GM19455 (cell line): ENCODE measurements around the gene DDI2.
"Not testable (repeated sequence)": the region's sequence is repeated elsewhere in the genome, so short reads cannot be mapped to it uniquely, and the experiment has no call there.

Experiments used
- ATAC-seq: cut with Tn5 transposase; IDR thresholded peaks from one replicate; pipeline ENCODE4 v1.9.1; 2021; ENCODE audit not compliant: unreplicated experiment

DDI2 gene

DNA sequence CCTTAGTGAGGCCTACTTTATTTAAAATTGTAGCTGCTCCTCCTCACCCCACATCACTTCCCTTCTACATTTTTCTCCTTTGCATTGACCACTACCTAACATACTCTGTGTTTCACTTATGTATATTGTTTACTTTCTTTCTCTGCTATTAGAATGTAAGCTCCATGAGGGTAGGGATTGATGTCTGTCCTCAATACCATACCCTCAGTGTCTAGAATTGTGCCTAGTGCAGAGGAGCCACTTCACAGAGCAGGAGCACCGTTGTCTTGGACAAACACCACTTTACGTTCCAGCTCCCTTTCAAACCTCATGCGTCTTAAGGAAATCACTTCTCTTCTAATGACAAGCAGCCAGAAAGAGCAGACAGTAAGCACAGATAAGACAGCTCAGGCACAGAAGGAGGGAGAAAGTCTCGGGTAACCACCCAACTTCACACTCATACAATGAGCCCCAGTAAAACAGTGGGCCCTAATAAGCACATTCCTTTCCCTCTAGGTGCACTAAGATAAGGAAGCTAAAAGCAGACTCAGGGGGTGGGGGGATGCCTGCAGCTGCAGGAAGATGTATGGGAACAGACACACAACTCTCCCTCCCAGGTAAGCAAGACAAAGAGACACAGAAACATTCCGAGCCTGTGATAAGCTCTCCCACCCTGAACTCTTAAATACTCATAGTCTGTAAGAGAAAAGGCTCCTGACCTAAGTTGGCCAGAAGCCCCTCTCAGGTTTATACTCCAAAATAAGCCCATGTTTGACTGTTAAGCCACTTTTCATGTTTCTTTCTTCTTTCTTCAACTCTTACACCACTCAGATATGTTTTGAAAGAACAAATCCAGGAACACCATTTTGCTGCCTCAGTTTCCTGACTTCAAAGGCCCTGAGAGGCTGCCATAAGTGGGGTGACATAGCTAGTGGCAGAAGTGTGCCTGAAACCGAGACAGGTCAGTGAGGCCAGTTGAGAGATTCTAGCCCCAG is 59.7 kb downstream of the DDI2 start:
- no peak for ATAC-seq

DNA sequence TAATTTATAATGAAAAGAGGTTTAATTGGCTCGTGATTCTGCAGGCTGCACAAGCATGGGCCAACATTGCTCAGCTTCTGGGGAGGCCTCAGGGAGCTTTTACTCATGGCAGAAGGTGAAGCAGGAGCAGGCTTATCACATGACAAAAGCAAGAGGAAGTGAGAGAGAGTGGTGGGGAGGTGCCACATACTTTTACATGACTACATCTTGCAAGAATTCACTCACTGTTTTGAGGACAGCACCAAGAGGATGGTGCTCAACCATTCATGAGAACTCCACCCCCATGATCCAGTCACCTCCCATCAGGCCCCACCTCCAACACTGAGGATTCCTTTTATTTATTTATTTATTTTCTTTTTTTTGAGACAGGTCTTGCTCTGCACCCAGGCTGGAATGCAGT is 61.3 kb downstream of the DDI2 start:
- ATAC-seq: no peak

DNA sequence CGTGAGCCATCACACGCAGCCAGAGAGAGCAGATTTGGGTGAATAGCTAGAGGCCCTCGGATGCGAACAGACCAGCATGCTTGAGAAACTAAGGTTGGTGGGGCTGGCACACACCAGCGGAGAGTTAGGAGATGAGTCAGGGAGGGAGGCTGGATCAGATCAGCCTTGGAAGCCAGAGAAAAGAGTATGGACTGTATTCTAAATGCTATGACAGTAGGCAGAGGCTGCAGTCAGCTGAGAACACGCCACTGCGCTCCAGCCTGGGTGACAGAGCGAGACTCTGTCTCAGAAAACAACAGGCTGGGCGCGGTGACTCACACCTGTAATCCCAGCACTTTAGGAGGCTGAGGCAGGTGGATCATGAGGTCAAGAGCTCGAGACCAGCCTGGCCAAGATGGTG is 62.9 kb downstream of the DDI2 start:
- no peak for ATAC-seq

DNA sequence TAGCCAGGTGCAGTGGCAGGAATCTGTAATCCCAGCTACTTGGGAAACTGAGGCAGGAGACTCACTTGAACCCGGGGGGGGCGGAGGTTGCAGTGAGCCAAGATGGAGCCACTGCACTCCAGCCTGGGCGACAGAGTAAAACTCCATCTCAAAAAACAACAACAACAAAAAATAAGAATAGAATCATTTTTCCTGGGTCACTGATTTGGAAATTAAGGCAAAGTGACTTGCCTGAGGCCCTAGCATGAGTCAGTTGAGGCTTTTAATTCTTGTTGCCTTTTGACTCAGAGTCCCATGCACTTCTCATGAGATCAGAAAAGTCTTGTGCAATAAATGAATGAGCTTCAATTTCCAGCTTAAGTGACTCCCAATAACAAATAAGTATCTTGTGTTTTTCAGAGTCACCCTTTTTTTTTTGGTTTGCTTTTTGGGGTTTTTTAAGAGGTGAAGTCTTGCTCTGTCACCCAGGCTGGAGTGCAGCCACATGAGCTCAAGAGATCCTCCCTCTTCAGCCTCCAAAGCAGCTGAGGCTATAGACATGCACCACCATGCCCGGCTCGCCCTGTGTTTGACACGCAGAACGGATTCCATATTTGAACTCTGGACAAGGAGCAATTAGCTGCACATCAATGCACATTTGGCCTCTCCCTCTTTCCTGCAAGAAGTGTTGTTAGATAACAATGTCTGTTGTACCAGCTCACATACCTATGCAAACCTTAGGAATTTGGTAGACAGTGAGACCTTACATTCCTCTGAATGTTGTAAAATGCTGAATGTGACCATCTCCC is 63.5 kb downstream of the DDI2 start:
- no peak for ATAC-seq

DNA sequence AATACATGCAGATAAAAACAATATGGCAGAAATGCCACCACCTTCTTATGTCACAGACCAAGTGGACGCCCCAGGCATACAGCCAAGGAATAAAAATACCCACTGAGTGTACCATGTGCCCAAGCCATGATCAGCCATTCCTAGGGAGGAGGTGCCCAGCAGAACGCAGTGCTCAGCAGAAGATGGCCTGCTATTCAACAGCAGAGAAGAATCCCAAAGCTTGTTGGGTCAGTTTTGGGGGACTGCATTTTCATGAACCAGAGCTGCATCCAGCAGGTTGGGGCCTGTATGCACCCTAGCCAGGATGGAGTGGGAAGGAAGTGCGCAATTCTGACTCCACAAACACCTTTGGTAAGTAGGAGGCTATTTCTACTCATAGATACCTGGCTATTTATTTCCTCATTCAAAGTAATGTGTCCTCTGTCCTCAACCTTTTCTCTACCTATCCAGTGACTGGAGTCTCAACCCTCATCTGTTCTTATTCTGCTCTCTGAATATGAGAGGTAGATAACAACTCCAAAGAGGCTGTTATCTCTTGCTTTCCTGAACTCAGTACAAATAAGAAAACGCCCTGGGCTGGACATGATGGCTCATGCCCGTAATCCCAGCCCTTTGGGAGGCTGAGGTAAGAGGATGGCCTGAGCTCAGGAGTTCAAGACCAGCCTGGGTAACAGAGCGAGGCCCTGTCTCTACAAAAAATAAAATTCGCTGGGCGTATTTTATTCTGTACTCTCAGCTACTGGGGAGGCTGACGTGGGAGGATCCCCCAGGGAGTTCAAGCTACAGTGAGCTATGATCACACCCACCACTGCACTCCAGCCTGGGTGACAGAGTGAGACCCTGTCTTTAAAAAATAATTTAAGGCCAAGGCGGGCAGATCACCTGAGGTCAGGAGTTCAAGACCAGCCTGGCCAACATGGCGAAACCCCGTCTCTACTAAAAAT is 64.4 kb downstream of the DDI2 start:
- ATAC-seq: no peak

- no peak for ATAC-seq
These were observed 65.7 kb downstream of the DDI2 start for GRCh38 chr1:15682936-15683341.

- ATAC-seq: no peak
These were observed 66.2 kb downstream of the DDI2 start for GRCh38 chr1:15683345-15684039.

- no peak for ATAC-seq
These were observed 66.8 kb downstream of the DDI2 start, which contains the start of gene PLEKHM2 for GRCh38 chr1:15684042-15684461. Gene PLEKHM2 (plus strand): TSS chr1:15684320. CDS start chr1:15684559, 239 bp downstream.

DNA sequence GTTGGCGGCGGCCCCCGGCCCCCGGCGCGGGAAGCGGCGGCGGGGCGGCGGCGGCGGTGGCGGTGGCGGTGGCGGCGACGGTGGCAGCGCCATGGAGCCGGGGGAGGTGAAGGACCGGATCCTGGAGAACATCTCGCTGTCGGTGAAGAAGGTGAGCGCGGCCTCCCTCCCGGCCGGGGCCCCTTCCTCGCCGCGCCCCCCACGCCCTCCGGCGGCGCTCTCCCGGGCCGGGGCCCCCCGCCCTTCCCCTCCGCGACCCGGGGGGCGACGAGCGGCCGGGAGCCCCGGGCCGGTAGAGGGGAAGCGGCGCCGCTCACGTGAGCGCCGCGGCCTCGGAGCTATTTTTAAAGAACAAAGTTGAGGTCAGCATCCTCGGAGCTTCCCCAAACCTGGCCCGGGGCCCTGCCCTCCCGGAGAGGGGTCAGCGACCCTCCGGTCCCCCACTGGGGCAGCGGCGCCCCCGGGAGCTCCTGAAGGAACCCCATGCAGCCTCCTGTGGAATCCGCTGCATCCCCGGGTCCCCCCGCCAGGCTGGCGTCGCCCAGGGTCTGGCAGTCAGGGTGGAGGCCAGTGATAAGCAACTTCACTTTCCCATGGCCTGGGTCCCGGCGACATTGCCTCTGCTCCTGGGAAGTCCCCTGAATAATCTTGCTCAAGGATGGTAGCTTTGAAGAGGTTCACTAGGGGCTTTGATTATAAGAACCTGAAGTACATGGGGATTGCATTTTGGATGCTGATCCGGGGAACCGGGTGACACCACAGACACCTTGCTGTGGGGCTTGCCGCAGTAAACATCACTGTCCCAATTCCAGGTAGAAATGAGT is 67.4 kb downstream of the DDI2 start:
- no peak for ATAC-seq

- ATAC-seq: no peak
These were observed 68.6 kb downstream of the DDI2 start for GRCh38 chr1:15685820-15686219.

GRCh38 chr1:15687446-15687845 is 70.2 kb downstream of the DDI2 start:
- no peak for ATAC-seq

DNA sequence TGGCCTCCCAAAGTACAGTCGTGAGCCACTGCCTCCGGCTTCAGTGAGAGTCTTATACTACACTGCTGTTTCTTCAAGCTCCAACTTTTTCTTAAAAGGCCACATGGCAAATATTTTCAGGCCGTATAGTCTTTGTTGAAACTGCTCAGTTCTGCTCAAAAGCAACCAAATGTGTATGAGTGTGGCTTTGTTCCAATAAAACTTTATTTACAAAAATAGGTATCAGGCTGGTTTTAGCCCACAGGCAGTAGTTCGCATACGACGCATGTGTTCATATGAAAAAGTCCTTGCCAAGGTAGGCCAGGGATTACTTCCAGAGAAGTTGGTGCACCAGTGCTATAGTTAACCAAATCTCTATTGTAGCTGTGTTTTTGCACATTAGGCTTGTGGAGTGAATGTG is 73.1 kb downstream of the DDI2 start:
- no peak for ATAC-seq

DNA sequence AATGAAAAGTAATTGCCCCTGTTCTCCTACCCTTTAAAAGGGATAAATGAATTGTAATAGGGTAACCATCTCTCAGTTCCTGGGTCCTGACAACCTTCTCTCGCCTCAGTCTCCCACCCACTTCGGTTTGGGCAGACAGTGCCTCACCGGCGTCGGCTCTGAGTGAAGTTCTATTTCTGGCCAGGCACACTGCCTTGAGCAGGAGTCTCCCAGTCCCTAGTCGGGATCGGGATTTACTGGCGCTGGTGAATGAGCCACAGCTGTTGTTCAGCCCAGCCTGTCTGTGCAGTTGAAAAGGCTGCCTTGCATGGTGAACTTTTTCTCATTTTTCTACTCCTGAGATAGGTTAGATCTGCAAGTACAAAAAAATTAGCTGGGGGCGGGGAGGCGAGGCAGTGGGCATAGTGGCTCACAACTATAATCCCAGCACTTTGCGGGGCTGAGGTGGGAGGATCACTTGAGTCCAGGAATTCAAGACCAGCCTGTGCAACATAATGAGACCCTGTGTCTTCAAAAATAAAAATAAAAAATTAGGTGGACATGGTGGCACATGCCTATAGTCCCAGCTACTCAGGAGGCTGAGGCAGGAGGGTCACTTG is 74.3 kb downstream of the DDI2 start:
- ATAC-seq: no peak

GRCh38 chr1:15692121-15692682 is 74.9 kb downstream of the DDI2 start:
- no peak for ATAC-seq

GRCh38 chr1:15693371-15693770 is 76.1 kb downstream of the DDI2 start:
- ATAC-seq: no peak

DNA sequence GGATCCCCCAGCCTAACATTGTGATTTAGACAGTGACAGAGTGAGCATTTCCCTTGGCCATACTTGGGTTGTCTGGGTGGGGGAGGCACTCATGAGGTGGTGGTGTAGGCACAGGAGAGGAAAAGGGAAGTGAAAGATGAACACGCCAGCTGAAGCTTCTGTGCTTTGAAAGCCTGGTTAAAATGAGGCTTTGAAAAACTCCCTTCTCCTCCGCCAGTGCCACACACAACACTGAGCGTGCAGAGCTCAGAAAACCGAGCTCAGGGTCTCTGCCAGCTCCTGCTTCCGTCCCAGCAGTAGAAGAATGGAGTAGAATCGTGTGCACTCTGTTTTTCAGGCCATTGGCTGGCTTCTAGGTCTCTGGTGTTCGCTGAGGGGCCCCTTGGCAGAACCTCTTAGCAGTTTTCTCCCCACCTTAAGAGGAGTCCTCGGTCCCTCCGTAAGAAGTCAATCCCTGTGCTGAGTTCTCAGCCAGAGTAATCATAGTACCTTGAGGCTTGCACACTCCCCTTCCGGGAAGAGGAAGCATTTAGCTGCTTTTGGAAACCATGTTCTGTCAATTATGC is 79.8 kb downstream of the DDI2 start:
- ATAC-seq: peak; percentile 91

DNA sequence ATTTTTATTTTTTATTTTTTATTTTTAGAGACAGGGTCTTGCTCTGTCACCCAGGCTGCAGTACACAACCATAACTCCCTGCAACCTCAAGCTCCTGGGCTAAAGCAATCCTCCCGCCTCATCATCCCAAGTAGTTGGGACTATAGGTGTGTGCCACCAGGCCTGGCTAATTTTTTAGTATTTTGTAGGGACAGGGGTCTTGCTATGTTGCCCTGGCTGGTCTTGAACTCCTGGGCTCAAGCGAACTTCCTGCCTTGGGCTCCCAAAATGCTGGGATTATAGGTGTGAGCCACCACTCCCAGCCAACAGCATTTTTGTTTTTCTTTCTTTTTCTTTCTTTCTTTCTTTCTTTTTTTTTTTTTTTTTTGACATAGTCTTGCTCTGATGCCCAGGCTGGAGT is 80.9 kb downstream of the DDI2 start:
- ATAC-seq: no peak

DNA sequence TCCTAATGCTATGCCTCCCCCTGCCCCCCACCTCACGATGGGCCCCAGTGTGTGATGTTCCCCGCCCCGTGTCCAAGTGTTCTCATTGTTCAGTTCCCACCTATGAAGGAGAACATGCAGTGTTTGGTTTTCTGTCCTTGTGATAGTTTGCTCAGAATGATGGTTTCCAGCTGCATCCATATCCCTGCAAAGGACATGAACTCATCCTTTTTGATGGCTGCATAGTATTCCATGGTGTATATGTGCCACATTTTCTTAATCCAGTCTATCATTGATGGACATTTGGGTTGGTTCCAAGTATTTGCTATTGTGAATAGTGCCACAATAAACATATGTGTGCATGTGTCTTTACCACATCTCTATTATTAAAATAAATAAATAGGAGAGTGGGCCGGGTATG is 82.1 kb downstream of the DDI2 start:
- ATAC-seq: not testable (repeated sequence)
